ENCODE measurements around the gene KIF12.
"Not testable (repeated sequence)": the region's sequence is repeated elsewhere in the genome, so short reads cannot be mapped to it uniquely, and the experiment has no call there.

Gene KIF12

GRCh38 chr9:114083666-114084065, 15.4 kb downstream of the KIF12 start:
- DNase-seq = no peak

- DNase-seq = not testable (repeated sequence)
Measured at GRCh38 chr9:114082763-114083412, 16.2 kb downstream of the KIF12 start.

GRCh38 chr9:114082017-114082762, 16.9 kb downstream of the KIF12 start:
- peak; percentile 72 for DNase-seq

GRCh38 chr9:114081441-114082016, 17.6 kb downstream of the KIF12 start:
- no peak for DNase-seq

GRCh38 chr9:114080773-114081440, 18.2 kb downstream of the KIF12 start:
- no peak for DNase-seq

GRCh38 chr9:114080195-114080772, 18.8 kb downstream of the KIF12 start:
- no peak for DNase-seq

- DNase-seq = no peak
Measured at GRCh38 chr9:114078781-114079156, 20.3 kb downstream of the KIF12 start.

GRCh38 chr9:114078021-114078780, 20.9 kb downstream of the KIF12 start, which contains the start of gene AMBP:
AMBP (minus strand) TSS chr9:114078300; CDS start chr9:114078209, 91 bp downstream.
- no peak for DNase-seq

- DNase-seq = no peak
Measured at GRCh38 chr9:114077162-114077837, 21.8 kb downstream of the KIF12 start.

GRCh38 chr9:114076237-114077161, 22.6 kb downstream of the KIF12 start:
- DNase-seq = no peak

GRCh38 chr9:114075602-114076001, 23.5 kb downstream of the KIF12 start:
- no peak for DNase-seq

GRCh38 chr9:114072184-114073140, 26.6 kb downstream of the KIF12 start:
- no peak for DNase-seq

GRCh38 chr9:114071197-114071795, 27.8 kb downstream of the KIF12 start:
- DNase-seq = no peak

- no peak for DNase-seq
Measured at GRCh38 chr9:114070188-114071103, 28.6 kb downstream of the KIF12 start.

- DNase-seq = no peak
Measured at GRCh38 chr9:114069476-114070187, 29.5 kb downstream of the KIF12 start.

- no peak for DNase-seq
Measured at GRCh38 chr9:114065304-114065703, 33.8 kb downstream of the KIF12 start.
